GM21390 (cell line): Measurements from ENCODE around the gene LHFPL2.

Experiments used
- ATAC-seq: cut with Tn5 transposase; IDR thresholded peaks from one replicate; pipeline ENCODE4 v1.9.1; 2021; ENCODE audit not compliant: unreplicated experiment

The LHFPL2 gene

GRCh38 chr5:78550891-78551290, 97.7 kb downstream of the LHFPL2 start:
- no peak for ATAC-seq

- no peak for ATAC-seq
Observed at GRCh38 chr5:78549043-78549442, 99.5 kb downstream of the LHFPL2 start.

GRCh38 chr5:78547731-78548615, 100.6 kb downstream of the LHFPL2 start:
- ATAC-seq, result no peak

GRCh38 chr5:78547183-78547582, 101.4 kb downstream of the LHFPL2 start:
- ATAC-seq, result no peak

GRCh38 chr5:78546276-78546996, 102.1 kb downstream of the LHFPL2 start:
- no peak for ATAC-seq

- no peak for ATAC-seq
Observed at GRCh38 chr5:78545406-78545805, 103.2 kb downstream of the LHFPL2 start.

- no peak for ATAC-seq
Observed at GRCh38 chr5:78544561-78545201, 103.9 kb downstream of the LHFPL2 start.

GRCh38 chr5:78543916-78544315, 104.7 kb downstream of the LHFPL2 start:
- no peak for ATAC-seq

- ATAC-seq, result no peak
Observed at GRCh38 chr5:78543292-78543691, 105.3 kb downstream of the LHFPL2 start.

GRCh38 chr5:78542321-78542840, 106.2 kb downstream of the LHFPL2 start:
- ATAC-seq, result no peak

GRCh38 chr5:78541086-78541654, 107.4 kb downstream of the LHFPL2 start:
- ATAC-seq, result no peak

GRCh38 chr5:78540335-78541085, 108.1 kb downstream of the LHFPL2 start:
- ATAC-seq, result no peak

- ATAC-seq, result no peak
Observed at GRCh38 chr5:78538240-78538850, 110.2 kb downstream of the LHFPL2 start.

GRCh38 chr5:78537821-78538220, 110.8 kb downstream of the LHFPL2 start:
- ATAC-seq, result no peak

- ATAC-seq, result no peak
Observed at GRCh38 chr5:78537411-78537810, 111.2 kb downstream of the LHFPL2 start.

- ATAC-seq, result no peak
Observed at GRCh38 chr5:78536661-78537196, 111.8 kb downstream of the LHFPL2 start.

- no peak for ATAC-seq
Observed at GRCh38 chr5:78534905-78535200, 113.7 kb downstream of the LHFPL2 start.

GRCh38 chr5:78534148-78534904, 114.2 kb downstream of the LHFPL2 start:
- ATAC-seq, result no peak

GRCh38 chr5:78533356-78533755, 115.2 kb downstream of the LHFPL2 start:
- no peak for ATAC-seq
